ENCODE measurements around the gene NTHL1. TPM values are rescaled to one million over a fixed set of nuclear protein-coding genes. Genes with fewer than 3 reads are reported as not detected.
A peak's percentile ranks its signal among the peaks of the same experiment; 100 is the strongest.

NTHL1 gene
- total and polyA plus RNA-seq, 2 donors (not counting 3 experiments of a cell fraction or from before 2014, with no cell fraction given) = 39.8 to 65.8 TPM

DNA sequence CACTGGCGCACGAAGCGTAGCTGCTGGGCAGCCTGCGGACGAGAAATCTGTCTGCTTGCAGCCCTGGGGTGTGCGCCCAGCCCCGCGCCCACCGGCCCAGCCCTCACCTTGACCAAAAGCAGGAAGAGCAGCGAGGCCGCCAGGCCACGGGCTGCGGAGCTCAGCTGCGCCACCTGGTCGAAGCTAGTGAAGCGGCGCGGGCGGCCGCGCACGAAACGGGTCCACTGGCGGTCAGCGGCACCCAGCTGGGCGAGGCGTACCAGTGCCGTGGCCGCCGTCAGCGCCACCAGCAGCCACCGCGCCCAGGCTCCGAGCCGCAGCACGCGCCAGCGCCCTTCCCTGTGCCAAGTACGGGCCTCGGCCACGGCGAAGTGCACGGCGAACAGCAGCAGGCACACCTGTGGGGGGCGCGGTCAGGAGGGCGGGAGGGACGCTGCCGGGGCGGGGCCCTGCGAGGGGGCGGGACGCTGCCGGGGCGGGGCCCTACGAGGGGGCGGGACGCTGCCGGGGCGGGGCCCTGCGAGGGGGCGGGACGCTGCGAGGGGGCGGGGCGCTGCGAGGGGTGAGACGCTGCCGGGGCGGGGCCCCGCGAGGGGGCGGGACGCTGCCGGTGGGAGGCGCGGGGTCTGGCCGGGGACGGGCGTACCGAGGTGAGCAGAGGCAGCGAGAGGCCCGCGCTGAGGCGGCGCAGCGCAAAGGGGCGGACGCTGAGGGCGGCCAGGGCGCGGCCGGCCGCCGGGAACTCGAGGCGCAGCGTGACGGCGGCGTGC, 43.3 kb upstream of the NTHL1 start:
- Histone ChIP-seq H3K79me2 (ENCODE audit: control insufficient read depth, insufficient read depth, low read length) (no peaks in the 10 kb centered on the region), H3K4me2 (ENCODE audit: insufficient read depth, low read length) (peak overlapping the region; percentile 26), H3K27ac (ENCODE audit: insufficient read depth, low read depth, low read length) (no peak overlapping the region), H3K4me3 (replicated peaks in 1 of 3; ENCODE audit: insufficient read depth in 1 of 3, low read depth in 1 of 3, low read length in 3 of 3) (peak overlapping the region in 1 of 3 experiments; percentile 24), H3K9ac (replicated peaks; ENCODE audit: extremely low read depth, insufficient read depth, low read length) (no peak overlapping the region), H3K9me1 (replicated peaks; ENCODE audit: control insufficient read depth, extremely low read depth, insufficient read depth, low read length) (no peaks in the 10 kb centered on the region), H2AFZ (ENCODE audit: low read depth, low read length) (peak overlapping the region; percentile 19), H3K27me3 (ENCODE audit: control insufficient read depth in 2 of 2, insufficient read depth in 2 of 2, low read length in 2 of 2) (no peaks in the 10 kb centered on the region), H3K36me3 (ENCODE audit: control insufficient read depth in 2 of 2, extremely low read depth in 1 of 2, insufficient read depth in 2 of 2, low read length in 2 of 2) (peaks cover 2 to 26% of the 10 kb centered on the region in 2 experiments), H3K4me1 (ENCODE audit: control insufficient read depth, extremely low read depth, insufficient read depth, low read length) (peaks cover 5% of the 10 kb centered on the region), H4K20me1 (replicated peaks; ENCODE audit: control insufficient read depth, extremely low read depth, insufficient read depth, low read length) (no peaks in the 10 kb centered on the region), H3K9me3 (replicated peaks; ENCODE audit: control insufficient read depth, insufficient read depth, low read length) (no peaks in the 10 kb centered on the region)
- intact Hi-C loops (cut with micrococcal nuclease) = loop anchor here (2.0 kb wide), 1 partner anchor 68 kb away; no protein-coding TSS in a partner anchor
- BruUV-seq (replicated peaks) = no TSS peak
- ChIA-PET CTCF (interaction anchor here (0.6 to 4.0 kb wide), 10 partner anchors 11 to 160 kb away, joined by 3 to 36 read pairs (median 4); partner anchors contain the start of genes ECI1 and NHERF2), POLR2A (interaction anchor here (1.0 to 1.3 kb wide), 3 partner anchors 47 to 64 kb away, joined by 3 to 7 read pairs (median 4); partner anchors contain the start of gene TRAF7)
- DNase-seq (ENCODE audit: low read depth, low spot score) (peak; percentile 77), FAIRE-seq (peak; percentile 63)
- dilution Hi-C loops (cut with MboI; ENCODE audit: extremely low pct_ligation_motif_present, low sequenced_read_pairs) = no loop called here
- TF ChIP-seq POLR2A (IDR thresholded peaks at IDR 0.05; ENCODE audit: low read depth, low read length) (peak; percentile 21), FOS (IDR thresholded peaks at IDR 0.05; ENCODE audit: borderline replicate concordance, insufficient read depth, low read length) (no peak), GATA2 (IDR thresholded peaks at IDR 0.05; ENCODE audit: insufficient read depth, insufficient read length, low read depth, low read length) (no peak), JUN (IDR thresholded peaks at IDR 0.05; ENCODE audit: borderline replicate concordance, insufficient read depth, insufficient read length, low read depth) (no peak), POLR2AphosphoS5 (IDR thresholded peaks at IDR 0.05; ENCODE audit: insufficient read depth, low read depth, low read length) (peak; percentile 32), MYC (IDR thresholded peaks at IDR 0.05; ENCODE audit: low read depth, low read length) (no peak), EZH2 (IDR thresholded peaks at IDR 0.05; ENCODE audit: borderline replicate concordance, low read depth, low read length, severe bottlenecking) (no peak)
- TF ChIP-seq, protein P1, sequence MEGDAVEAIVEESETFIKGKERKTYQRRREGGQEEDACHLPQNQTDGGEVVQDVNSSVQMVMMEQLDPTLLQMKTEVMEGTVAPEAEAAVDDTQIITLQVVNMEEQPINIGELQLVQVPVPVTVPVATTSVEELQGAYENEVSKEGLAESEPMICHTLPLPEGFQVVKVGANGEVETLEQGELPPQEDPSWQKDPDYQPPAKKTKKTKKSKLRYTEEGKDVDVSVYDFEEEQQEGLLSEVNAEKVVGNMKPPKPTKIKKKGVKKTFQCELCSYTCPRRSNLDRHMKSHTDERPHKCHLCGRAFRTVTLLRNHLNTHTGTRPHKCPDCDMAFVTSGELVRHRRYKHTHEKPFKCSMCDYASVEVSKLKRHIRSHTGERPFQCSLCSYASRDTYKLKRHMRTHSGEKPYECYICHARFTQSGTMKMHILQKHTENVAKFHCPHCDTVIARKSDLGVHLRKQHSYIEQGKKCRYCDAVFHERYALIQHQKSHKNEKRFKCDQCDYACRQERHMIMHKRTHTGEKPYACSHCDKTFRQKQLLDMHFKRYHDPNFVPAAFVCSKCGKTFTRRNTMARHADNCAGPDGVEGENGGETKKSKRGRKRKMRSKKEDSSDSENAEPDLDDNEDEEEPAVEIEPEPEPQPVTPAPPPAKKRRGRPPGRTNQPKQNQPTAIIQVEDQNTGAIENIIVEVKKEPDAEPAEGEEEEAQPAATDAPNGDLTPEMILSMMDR (IDR thresholded peaks at IDR 0.05; ENCODE audit: extremely low read depth in 1 of 2, insufficient read depth in 1 of 2, low read depth in 1 of 2, low read length in 2 of 2) = peak; percentile 8 to 47
- TF ChIP-seq, protein P2, sequence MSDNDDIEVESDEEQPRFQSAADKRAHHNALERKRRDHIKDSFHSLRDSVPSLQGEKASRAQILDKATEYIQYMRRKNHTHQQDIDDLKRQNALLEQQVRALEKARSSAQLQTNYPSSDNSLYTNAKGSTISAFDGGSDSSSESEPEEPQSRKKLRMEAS (IDR thresholded peaks at IDR 0.05; ENCODE audit: insufficient read depth, insufficient read length) = no peak

Measured in endothelial cell of umbilical vein (primary cell).